Karpas-422 (cell line): Measurements from ENCODE around the gene RPL31. TPM values are rescaled to one million over a fixed set of nuclear protein-coding genes. Genes with fewer than 3 reads are reported as not detected.

ENCODE experiments used
- total RNA-seq: library from RNA; depleted of rRNA; stranded (reverse); fragments of >200 nt; shearing (Covaris generic); gene quantifications from 2 replicates; pipeline ENCODE4 v1.2.3, GENCODE V29; 2014; ENCODE audit warnings: low replicate concordance; rRNA removed

The RPL31 gene
- total RNA-seq, 1 experiment from 2014 or later = 1,797 TPM

Other genes starting within 250 kb of the RPL31 start
- gene NPAS2, start 182.2 kb upstream of the RPL31 start, total RNA-seq = 0.07 TPM in 1 of 2 replicates, not detected in the other
- gene TBC1D8, start 149.1 kb downstream of the RPL31 start, total RNA-seq = 0.97 and 2.3 TPM in 2 replicates